ENCODE measurements around the gene SYCN.

SYCN gene

GRCh38 chr19:39167461-39168257, 36.4 kb downstream of the SYCN start:
- Histone ChIP-seq H3K4me2 (no peak overlapping the region), H3K4me3 (IDR thresholded peaks at IDR 0.05; ENCODE audit: insufficient read depth, low read depth, low read length) (no peak overlapping the region), H3K4me1 (ENCODE audit: low read depth, poor library complexity, severe bottlenecking) (no peaks in the 10 kb centered on the region), H3K36me3 (ENCODE audit: insufficient read depth) (no peaks in the 10 kb centered on the region), H3K79me2 (ENCODE audit: insufficient read depth, low read depth) (no peaks in the 10 kb centered on the region), H2AFZ (ENCODE audit: low read depth) (no peak overlapping the region), H3K27me3 (ENCODE audit: insufficient read depth, low read depth) (no peaks in the 10 kb centered on the region), H3K27ac (no peak overlapping the region), H3K9ac (no peak overlapping the region), H4K20me1 (ENCODE audit: insufficient read depth) (no peaks in the 10 kb centered on the region)
- no peak for TF ChIP-seq CTCF (conservative IDR thresholded peaks at IDR 0.05; ENCODE audit: low read depth, low read length)

GRCh38 chr19:39166571-39167391, 37.3 kb downstream of the SYCN start:
- no peak overlapping the region for H3K27ac ChIP-seq
- H2AFZ ChIP-seq (ENCODE audit: low read depth), result no peak overlapping the region
- no peak overlapping the region for H3K9ac ChIP-seq
- H4K20me1 ChIP-seq (ENCODE audit: insufficient read depth), result no peaks in the 10 kb centered on the region
- no peaks in the 10 kb centered on the region for H3K27me3 ChIP-seq (ENCODE audit: insufficient read depth, low read depth)
- no peak overlapping the region for H3K4me3 ChIP-seq (IDR thresholded peaks at IDR 0.05; ENCODE audit: insufficient read depth, low read depth, low read length)
- no peaks in the 10 kb centered on the region for H3K4me1 ChIP-seq (ENCODE audit: low read depth, poor library complexity, severe bottlenecking)
- H3K79me2 ChIP-seq (ENCODE audit: insufficient read depth, low read depth), result no peaks in the 10 kb centered on the region
- TF ChIP-seq CTCF (conservative IDR thresholded peaks at IDR 0.05; ENCODE audit: low read depth, low read length), result no peak
- H3K36me3 ChIP-seq (ENCODE audit: insufficient read depth), result no peaks in the 10 kb centered on the region
- H3K4me2 ChIP-seq, result no peak overlapping the region

- H3K4me3 ChIP-seq (IDR thresholded peaks at IDR 0.05; ENCODE audit: insufficient read depth, low read depth, low read length), result no peak overlapping the region
- TF ChIP-seq CTCF (conservative IDR thresholded peaks at IDR 0.05; ENCODE audit: low read depth, low read length), result no peak
- H3K79me2 ChIP-seq (ENCODE audit: insufficient read depth, low read depth), result no peaks in the 10 kb centered on the region
- H3K9ac ChIP-seq, result no peak overlapping the region
- no peaks in the 10 kb centered on the region for H3K36me3 ChIP-seq (ENCODE audit: insufficient read depth)
- H2AFZ ChIP-seq (ENCODE audit: low read depth), result no peak overlapping the region
- H4K20me1 ChIP-seq (ENCODE audit: insufficient read depth), result no peaks in the 10 kb centered on the region
- no peak overlapping the region for H3K27ac ChIP-seq
- no peak overlapping the region for H3K4me2 ChIP-seq
- no peaks in the 10 kb centered on the region for H3K27me3 ChIP-seq (ENCODE audit: insufficient read depth, low read depth)
- no peaks in the 10 kb centered on the region for H3K4me1 ChIP-seq (ENCODE audit: low read depth, poor library complexity, severe bottlenecking)
These were observed 38.2 kb downstream of the SYCN start for GRCh38 chr19:39165857-39166256.

GRCh38 chr19:39164289-39164688, 39.8 kb downstream of the SYCN start:
- Histone ChIP-seq H3K4me3 (IDR thresholded peaks at IDR 0.05; ENCODE audit: insufficient read depth, low read depth, low read length) (no peak overlapping the region), H3K27ac (no peak overlapping the region), H3K36me3 (ENCODE audit: insufficient read depth) (no peaks in the 10 kb centered on the region), H3K27me3 (ENCODE audit: insufficient read depth, low read depth) (no peaks in the 10 kb centered on the region), H3K4me2 (no peak overlapping the region), H3K9ac (no peak overlapping the region), H3K79me2 (ENCODE audit: insufficient read depth, low read depth) (no peaks in the 10 kb centered on the region), H3K4me1 (ENCODE audit: low read depth, poor library complexity, severe bottlenecking) (no peaks in the 10 kb centered on the region), H2AFZ (ENCODE audit: low read depth) (no peak overlapping the region), H4K20me1 (ENCODE audit: insufficient read depth) (no peaks in the 10 kb centered on the region)
- TF ChIP-seq CTCF (conservative IDR thresholded peaks at IDR 0.05; ENCODE audit: low read depth, low read length), result no peak

Measured in KMS-11 (cell line).